COR-L47 (cell line): ENCODE data around the gene HOXB8.

Source experiments
- DNase-seq: peaks from one replicate; lab custom pipeline; 2025; lab: John Stamatoyannopoulos, UW

Gene HOXB8

GRCh38 chr17:48583708-48584222 is 31.3 kb downstream of the HOXB8 start:
- DNase-seq, result no peak

DNA sequence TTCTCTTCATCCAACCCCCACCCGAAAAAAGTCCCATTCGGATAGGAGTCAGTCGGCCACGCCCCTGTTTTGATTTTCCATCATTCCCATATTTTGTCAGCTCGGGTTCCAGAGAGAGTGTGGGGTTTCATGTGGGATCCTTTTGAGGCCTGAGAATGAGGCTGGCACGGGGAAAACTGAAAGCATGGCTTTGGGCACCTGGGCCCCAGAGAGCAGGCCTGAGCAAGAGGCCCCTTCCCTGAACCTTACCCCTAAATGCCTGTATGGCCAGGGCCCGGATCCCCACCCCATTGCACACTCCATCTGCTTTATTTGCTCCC is 32.4 kb downstream of the HOXB8 start:
- DNase-seq, result no peak

DNA sequence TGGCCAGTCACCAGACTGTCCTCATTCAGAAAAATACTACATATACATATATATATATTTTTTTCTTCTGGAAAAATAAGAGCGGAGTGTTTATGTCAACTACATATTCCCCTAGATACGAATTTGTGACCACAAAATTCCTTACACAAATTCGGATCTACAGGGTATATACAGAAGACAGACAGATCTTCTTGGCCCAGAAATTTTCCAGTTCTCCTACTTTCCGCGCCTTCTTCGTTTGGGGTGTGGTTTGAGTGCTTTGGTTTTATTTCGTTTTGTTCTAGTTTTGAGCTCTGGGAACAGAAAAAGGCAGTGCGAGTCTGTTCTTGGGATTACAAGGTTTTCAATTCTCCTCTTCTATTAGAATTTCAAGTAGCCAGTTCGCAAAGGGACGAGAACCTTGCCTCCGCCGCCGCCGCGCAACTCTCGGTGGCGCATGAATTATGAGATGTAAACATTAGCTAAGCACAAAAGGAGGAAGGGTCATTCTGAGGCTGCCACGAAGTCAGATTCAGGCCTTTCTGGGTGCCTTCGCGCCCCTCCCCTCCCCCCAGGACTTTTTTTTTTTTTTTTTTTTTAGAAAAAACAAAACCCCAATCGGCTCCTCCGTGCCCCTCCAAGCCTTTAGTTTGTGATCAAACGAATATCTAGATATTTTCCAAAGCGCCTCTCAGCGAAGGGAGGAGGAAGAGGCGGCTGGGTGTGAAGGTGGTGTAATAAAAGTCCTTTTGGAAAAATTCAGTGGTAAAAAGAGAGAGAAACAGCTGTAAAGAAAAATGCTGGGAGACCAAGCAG is 35.1 kb downstream of the HOXB8 start:
- no peak for DNase-seq

DNA sequence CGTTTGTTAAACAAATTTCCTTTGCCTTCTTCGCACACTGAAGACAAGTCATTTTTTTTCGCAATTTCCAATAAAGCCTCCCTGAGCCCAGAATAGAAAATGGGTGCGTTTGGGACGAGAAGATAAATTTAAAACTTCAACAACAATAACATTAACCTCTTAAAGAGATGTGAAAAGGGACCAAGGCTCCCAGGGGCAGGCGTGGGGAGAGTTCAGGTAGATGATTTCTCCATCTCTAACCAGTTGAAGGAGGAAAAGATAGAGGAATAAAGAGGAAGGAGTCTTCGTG is 35.7 kb downstream of the HOXB8 start:
- no peak for DNase-seq

GRCh38 chr17:48578616-48579470 is 36.2 kb downstream of the HOXB8 start:
- no peak for DNase-seq

DNA sequence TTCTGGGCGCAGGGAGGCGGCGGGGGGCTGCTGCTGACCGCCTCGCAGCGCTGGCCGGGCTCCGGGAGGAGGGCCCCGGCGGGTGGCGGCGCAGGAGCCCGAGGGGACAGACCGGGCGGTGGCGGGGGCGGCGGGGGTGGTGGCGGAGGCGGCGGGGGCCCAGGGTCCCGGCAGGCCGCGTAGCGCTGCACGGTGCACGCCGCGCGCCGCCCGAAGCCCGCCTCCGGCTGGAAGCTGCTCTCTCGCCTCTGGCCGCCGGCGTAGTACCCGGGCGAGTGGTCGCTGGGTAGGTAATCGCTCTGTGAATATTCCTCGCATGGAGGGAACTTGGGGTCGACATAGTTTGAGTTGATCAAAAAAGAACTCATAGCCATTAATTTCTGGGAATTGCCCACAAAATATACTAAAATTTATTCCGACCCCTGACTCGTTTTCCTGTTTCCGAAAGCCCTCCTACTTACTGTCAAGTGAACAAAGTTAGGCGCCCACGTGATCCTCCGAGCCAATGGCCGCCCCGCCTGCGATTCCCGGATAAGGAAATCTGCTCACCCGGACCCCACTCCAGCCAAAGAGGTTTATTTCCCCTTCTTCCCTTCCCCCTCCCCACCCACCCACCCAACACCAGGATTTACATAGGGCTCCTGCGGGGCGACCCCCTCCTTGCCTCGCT is 37.0 kb downstream of the HOXB8 start, which contains the start of gene HOXB4:
Gene HOXB4 (minus strand): TSS at position 405 of the 670 bp plus-strand sequence. CDS start 31 bp downstream, at position 374.
- DNase-seq, result peak; percentile 53

DNA sequence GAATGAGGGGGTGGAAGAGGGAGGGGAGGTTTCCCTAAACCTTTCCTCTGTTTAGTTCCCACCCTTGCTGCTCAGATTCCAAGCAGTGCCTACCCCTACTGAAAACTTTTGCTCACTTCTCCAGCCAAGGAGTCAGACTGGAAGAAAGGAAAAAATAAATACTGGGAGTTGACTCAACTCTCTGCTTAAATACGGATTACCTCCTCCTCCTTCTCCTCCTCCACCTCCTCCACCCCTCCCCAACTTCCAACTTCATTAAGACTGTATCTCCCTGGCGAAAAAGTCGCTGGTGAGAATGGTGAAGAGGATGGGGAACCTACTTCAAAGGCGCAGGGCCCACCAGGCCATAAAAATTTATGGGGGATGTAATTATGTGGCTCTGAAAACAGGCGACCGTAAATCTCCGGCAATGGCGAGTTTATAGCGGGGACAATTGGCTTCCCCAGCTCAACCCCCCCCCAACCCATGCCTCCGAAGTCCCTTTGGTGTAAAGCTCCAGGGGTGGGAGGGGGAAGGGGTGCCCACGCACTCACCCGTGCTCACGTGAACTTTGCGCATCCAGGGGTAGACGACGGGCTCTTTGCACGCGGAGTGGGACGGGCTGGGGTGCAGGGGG is 37.7 kb downstream of the HOXB8 start:
- DNase-seq, result no peak

DNA sequence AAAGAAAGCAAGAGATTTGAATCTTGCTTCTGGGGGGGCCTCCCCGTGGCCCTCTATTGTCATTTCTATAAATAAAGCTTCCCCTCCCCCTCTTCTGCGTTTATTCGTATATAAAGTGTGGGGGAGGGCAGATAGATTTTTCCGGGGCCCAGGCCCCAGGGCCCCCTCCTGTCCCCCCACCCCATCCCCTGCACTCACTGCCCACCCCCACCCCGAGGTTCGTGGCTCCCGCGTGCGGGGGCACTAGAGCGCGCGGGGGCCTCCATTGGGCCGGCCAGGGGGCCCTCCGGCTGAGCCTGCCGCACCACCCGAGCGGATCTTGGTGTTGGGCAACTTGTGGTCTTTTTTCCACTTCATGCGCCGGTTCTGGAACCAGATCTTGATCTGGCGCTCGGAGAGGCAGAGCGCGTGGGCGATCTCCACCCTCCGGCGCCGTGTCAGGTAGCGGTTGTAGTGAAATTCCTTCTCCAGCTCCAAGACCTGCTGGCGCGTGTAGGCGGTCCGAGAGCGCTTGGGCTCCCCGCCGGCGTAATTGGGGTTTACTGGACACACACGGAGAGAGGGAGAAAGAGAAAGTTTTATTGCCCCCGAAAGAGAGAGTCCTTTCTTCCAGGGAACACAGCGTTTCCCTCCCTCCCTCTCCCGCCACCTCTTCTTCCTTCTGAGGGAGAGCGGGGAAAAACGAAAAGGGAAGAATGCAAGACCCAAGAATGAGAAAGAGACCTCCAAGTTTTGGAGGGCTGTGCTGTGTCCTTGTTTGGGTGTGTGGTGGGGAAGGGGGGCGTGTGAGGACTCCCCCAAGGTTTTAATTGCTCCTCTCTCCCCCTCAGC is 38.4 kb downstream of the HOXB8 start:
- DNase-seq, result no peak

DNA sequence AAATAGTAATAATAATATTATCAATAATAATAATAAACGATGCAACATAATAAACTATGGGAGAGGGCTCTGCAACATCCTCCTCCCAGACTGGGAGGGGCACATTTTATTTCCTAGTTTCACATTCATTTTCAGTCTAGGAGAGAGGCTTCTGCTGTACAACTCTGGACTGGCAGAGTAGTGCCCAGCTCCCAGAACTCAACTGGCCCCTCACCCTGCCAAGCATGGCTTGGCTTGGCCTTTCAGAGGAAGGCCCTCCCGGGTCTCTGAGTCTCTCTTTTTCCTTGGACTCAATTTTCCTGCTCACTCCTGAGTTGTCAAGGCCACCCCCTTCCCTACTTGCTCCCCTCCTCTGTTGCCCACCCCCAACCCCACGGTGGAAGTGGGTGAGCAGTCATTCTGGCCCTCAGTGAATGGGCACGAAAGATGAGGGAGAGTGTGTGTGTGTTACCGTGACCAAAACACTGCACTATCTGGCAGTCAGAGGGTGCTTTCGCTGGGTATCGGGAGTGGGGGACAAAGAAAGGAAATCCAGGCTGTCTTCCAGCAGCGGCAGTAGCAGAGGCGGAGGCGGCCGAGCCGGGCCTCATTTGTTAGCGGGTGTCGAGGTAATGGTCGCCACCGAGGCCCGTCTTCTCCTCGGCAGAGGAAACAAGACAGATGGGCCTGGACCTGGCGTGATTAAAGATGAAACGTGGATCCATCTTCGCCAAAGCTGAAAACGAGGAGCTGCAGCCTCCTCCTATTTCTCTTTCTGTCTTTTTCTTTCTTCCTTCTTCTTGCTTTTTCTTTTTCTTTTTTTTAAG is 39.2 kb downstream of the HOXB8 start:
- no peak for DNase-seq

DNA sequence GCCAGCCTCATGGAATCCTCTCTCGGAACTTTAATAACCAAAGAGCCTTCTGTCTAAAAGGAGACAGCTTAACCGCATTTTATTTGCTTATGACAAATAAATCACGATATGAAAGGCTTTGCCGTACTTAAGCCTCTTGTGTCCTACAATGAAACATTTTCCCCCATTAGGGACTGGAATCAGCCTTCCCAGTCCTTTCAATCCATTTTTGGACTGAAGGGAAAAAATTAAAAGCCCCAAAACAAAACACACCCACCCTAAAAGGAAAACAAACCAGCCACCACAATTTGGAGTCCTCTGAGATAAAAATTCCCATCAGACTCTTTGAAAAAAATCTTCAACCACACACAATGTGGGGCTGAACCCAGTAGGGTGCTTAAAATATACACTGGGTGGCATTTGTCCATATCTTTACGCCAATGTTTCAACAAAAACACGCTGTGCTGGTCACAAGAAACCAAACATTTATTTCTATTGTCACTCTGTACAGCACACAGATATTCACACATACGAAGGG is 40.0 kb downstream of the HOXB8 start:
- no peak for DNase-seq

- DNase-seq, result no peak
These were observed 40.5 kb downstream of the HOXB8 start for GRCh38 chr17:48574505-48575065.

GRCh38 chr17:48571826-48572417 is 43.2 kb downstream of the HOXB8 start:
- no peak for DNase-seq

DNA sequence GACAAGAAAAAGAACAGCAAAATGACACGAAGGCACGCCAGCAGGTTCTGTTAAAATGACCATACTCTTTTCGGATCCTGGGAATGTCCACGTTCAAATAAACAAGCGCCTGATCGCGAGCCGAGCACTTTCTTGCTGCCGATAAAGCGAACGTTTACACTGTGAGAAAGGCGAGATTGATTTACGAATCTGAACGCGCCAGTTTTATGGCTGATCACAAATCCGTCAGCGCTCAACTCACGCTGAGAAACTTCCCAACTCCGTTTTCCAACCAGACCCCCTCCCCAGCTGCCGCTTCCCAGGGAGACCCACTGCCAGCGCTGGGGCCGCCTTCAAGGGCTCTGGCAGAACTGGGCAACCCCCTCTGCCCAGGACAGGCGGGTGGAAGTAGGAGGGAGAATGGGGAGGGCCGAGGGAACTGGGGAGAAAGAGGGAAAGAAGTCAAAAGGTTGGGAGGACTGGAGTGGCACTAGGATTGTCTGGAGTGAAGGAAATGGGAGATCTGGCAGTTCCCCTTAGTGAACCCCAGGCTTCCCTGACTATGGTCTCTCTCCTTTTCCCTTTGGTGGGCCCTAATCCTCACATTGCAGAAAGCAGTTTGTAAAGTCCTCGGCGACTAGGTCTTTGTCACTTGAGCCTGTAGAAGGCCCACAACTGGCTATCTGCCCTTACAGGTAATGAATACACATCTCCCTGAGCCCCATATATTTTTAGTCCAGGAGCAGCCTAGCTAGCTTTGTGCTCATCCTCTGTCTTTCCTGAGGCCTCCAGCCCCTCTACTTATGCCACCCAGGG is 43.9 kb downstream of the HOXB8 start:
- DNase-seq, result no peak

DNA sequence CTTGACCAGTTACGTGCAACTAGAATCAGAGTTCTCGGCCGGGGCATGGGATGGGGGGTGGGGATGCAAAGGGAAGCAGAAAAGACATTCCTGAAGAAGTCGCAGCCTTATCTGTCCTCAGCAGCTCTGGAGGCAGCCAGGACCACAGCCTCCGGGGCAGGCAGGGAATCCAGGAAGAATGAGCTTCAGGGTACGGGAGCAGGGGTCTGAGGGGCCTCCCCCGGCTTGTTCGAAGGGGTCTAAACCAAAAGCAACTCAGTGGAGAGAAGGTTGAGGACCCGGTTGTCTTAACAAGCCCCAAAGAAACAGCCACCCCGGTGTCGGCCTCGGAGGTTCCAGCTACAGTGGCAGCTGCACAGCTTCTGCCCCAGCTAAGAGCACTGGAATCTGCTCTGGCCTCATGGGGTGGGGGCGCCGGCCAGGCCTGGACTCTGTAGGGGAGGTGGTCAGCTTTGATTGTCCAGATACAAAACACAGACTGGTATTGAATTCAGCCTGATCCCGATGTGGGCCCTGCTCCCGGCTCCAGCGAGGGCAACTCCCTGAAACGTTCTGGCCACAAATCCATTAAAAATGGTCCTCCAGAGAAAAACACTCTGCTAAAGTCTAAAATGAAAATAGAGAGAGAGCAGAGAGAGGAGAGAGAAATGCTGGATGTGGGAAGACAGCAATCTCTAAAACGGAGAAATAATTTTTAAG is 44.6 kb downstream of the HOXB8 start:
- no peak for DNase-seq

DNA sequence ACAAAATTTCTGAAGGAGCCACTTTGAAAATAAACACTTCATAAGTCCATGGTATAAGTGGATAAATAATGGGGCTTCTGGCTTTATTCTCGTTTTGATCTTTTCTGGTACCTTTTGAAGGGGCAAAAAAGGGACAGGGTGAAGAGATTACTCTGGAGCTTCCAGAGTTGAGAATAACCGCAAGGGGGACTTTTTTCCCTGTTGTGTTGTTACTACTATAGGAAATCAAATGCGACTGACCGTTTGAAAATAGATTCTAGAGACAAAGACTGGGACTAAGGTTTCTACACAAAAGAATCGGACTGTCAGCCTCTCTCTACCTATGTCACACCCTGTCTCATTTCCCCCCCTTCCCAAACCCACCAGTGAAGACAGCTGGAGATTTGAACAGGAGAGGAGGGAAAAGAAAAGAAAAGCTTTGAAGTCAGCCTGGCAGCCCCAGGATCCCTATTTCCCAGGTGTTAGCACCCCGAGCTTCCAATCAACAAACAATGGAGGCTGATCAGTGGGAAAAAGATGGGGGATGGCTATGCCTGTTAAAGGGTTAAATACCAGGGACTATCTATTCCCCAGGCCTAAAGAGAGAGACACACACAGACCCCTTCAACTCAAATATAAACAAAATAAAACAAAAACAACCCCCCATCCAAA is 45.3 kb downstream of the HOXB8 start:
- DNase-seq, result no peak

DNA sequence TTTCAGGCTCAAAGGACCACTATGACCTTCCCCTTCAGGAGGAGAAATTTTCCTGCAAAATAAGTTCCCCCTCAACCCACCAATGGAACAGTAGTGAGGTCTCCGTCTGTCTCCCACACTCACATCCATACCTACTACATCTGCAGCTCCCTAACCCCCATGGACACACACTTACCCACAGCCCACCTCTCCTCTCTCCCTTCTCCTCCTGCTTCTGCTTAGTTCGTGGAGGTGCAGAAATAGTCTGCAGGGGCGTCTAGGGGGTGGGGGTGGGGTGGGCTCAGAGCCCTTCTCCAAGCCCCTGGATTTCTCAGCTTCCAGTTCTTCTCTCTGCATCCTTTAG is 45.9 kb downstream of the HOXB8 start:
- no peak for DNase-seq

DNA sequence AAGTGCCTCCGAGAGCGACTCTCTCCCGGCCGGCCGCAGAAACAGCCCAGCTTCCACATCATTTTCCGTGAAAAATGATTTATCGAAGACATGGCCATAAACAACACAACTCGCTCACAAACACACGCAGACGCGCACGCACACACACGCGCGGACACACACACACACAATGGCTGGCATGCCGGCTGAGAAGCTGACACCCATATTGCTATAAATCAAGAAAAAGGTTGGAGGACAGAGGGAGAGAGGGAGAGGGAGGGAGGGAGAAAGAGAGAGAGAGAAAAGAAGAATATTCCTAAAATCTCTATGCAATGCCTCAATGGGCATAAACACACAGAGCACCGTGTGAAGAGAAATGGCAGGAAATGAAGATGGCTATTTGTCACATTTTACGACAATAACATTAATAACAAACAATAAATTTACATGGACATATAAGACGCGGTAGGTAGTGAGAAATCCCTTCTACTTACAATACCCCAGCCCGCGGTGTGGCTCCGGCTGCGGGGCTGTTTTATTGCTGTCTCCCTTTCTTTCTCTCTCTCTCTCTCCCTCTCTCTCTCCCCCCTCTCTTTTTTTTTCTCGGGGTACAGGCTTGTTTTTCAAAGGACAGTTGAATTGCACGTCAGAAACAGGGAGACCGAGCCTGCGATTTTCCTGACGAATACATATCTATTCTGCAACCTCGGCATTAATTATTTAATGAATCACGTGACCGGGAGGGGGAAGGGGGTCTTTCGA is 46.4 kb downstream of the HOXB8 start:
- DNase-seq, result peak; percentile 26
